Peyer's patch (tissue), 4 donors: Measurements from ENCODE around the gene FBN1. TPM values are rescaled to one million over a fixed set of nuclear protein-coding genes. Genes with fewer than 3 reads are reported as not detected.

Experiments used
- DNase-seq, 3 donors: peaks; one replicate each; pipeline ENCODE4 v3.0.0-alpha.2; 2017 to 2019
- H3K27ac ChIP-seq, 4 donors: fragments of 200-600 bp; sonication (generic); one replicate each; pipeline ENCODE4 v1.5.1; 2016 to 2019
- H3K27me3 ChIP-seq, 2 donors: fragments of 200-600 bp; sonication (generic); one replicate each; pipeline ENCODE4 v1.5.1; 2019
- H3K36me3 ChIP-seq, 3 donors: fragments of 200-600 bp; sonication (generic); one replicate each; pipeline ENCODE4 v1.5.1; 2016 to 2019
- H3K4me1 ChIP-seq, 4 donors: fragments of 200-600 bp; sonication (generic); one replicate each; pipeline ENCODE4 v1.5.1; 2016 to 2019
- H3K4me3 ChIP-seq, 4 donors: fragments of 200-600 bp; sonication (generic); 1 replicate in 3 of 4; 2 replicates in 1 of 4; pipeline ENCODE4 v1.5.1; 2016 to 2019; ENCODE audit warnings: mild to moderate bottlenecking in 1 of 4
- H3K9me3 ChIP-seq, 4 donors: fragments of 200-600 bp; sonication (generic); one replicate each; pipeline ENCODE4 v1.5.1; 2016 to 2019; ENCODE audit warnings: mild to moderate bottlenecking in 1 of 4
- POLR2A ChIP-seq, 2 donors: fragments of 450-650 bp; IDR thresholded peaks; one replicate each; pipeline ENCODE4 v1.5.1; 2017; ENCODE audit warnings: antibody characterized with exemption in 2 of 2, mild to moderate bottlenecking in 2 of 2, moderate library complexity in 2 of 2
- total RNA-seq, 4 donors: library from RNA; depleted of rRNA; stranded (reverse); fragments of >200 nt; gene quantifications; one replicate each; pipeline ENCODE4 v1.1.0, GENCODE V29; 2016
- TF ChIP-seq, protein P1 (sequence below), 6 experiments: fragments of 450-650 bp in 4 of 6; fragments of 200-600 bp in 2 of 6; sonication (generic) in 1 of 6; IDR thresholded peaks; one replicate each; pipeline ENCODE4 v1.5.1; 2017 to 2019; ENCODE audit warnings: antibody characterized with exemption in 6 of 6, mild to moderate bottlenecking in 3 of 6, moderate library complexity in 1 of 6

Gene FBN1
- total RNA-seq, 4 donors from 2014 or later, result 21.4 to 257 (median 60.9) TPM

DNA sequence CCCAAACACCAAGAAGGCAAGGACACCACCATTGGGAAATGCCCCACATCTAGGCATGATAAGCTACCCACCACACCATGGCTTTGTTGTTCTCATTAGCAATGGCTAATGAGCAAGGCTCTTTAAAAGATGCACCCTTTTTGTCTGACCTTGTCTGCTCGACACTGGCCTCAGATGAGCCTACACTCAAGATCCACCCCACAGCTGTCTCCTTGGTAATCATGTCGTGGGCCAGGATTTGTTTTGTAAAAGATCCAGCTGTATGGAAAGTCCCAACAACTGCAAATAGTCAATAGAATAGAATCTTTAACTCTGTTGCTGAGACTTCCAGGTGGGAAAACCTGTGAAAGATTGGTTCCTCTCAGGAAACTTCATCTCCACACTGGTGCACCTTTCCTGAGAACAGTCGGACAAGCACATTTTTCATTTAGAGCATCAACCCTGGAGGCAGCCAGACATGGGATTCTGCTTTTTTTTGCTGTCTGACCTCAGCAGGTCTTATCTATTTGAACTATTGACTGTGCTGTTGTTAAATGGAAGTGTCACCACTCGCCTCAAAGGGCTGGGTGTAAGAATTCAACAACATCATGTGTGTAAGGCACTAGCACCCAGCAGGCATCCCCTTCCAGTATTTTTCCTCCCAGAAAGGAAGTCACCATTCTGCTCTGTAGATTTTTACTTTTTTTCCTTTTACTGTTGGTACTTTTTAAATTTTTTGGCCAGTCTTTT is 278.8 kb downstream of the FBN1 start:
- Histone ChIP-seq H3K27ac (no peak overlapping the region), H3K9me3 (no peaks in the 10 kb centered on the region), H3K27me3 (no peaks in the 10 kb centered on the region), H3K4me1 (no peaks in the 10 kb centered on the region), H3K36me3 (no peaks in the 10 kb centered on the region), H3K4me3 (no peak overlapping the region)
- no peak for DNase-seq
- TF ChIP-seq POLR2A (IDR thresholded peaks at IDR 0.05), result no peak
- TF ChIP-seq, protein P1, sequence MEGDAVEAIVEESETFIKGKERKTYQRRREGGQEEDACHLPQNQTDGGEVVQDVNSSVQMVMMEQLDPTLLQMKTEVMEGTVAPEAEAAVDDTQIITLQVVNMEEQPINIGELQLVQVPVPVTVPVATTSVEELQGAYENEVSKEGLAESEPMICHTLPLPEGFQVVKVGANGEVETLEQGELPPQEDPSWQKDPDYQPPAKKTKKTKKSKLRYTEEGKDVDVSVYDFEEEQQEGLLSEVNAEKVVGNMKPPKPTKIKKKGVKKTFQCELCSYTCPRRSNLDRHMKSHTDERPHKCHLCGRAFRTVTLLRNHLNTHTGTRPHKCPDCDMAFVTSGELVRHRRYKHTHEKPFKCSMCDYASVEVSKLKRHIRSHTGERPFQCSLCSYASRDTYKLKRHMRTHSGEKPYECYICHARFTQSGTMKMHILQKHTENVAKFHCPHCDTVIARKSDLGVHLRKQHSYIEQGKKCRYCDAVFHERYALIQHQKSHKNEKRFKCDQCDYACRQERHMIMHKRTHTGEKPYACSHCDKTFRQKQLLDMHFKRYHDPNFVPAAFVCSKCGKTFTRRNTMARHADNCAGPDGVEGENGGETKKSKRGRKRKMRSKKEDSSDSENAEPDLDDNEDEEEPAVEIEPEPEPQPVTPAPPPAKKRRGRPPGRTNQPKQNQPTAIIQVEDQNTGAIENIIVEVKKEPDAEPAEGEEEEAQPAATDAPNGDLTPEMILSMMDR (IDR thresholded peaks at IDR 0.05), result no peak

DNA sequence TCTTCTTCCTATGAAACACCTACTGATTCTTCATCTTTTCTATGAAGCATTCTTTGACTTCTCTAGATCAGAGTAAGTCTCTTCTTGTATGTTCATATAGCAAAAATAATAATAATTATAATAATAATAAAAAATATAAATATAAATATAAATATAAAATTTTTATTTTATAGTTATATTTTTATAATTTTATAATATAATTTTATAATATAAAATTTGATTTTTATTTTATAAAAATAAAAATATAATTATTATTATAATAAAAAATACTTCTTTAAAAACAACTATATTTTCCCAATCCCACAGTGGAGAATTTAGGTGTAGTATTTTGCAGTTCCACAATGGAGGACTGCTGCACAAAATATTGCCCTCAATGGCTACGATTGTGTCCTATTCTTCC is 279.9 kb downstream of the FBN1 start:
- H3K27ac ChIP-seq, result no peak overlapping the region
- no peaks in the 10 kb centered on the region for H3K36me3 ChIP-seq
- H3K4me1 ChIP-seq, result no peaks in the 10 kb centered on the region
- no peaks in the 10 kb centered on the region for H3K27me3 ChIP-seq
- no peak for DNase-seq
- H3K4me3 ChIP-seq, result no peak overlapping the region
- TF ChIP-seq POLR2A (IDR thresholded peaks at IDR 0.05), result no peak
- TF ChIP-seq, protein P1 (IDR thresholded peaks at IDR 0.05), result no peak
- no peaks in the 10 kb centered on the region for H3K9me3 ChIP-seq

DNA sequence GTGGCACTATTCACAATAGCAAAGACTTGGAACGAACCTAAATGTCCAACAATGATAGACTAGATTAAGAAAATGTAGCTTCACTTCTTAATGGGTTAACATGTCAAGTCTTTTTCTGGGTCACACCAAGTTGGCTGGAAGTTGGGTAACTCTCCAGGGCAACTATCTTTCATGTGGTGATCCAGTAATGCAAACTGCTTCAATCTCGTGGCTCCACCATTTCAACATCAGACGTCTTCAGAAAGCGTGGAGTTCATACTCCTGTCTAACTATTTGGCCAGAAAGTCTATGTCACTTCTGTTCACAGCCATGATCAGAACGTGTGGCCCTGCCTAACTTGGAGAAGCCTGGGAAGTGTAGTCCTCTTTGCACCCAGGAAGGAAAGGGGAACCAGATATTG is 282.0 kb downstream of the FBN1 start:
- H3K4me3 ChIP-seq, result no peak overlapping the region
- TF ChIP-seq, protein P1 (IDR thresholded peaks at IDR 0.05), result no peak
- no peak for TF ChIP-seq POLR2A (IDR thresholded peaks at IDR 0.05)
- H3K9me3 ChIP-seq, result no peaks in the 10 kb centered on the region
- DNase-seq, result no peak
- H3K27ac ChIP-seq, result no peak overlapping the region
- H3K36me3 ChIP-seq, result no peaks in the 10 kb centered on the region
- H3K4me1 ChIP-seq, result no peaks in the 10 kb centered on the region
- H3K27me3 ChIP-seq, result no peaks in the 10 kb centered on the region

DNA sequence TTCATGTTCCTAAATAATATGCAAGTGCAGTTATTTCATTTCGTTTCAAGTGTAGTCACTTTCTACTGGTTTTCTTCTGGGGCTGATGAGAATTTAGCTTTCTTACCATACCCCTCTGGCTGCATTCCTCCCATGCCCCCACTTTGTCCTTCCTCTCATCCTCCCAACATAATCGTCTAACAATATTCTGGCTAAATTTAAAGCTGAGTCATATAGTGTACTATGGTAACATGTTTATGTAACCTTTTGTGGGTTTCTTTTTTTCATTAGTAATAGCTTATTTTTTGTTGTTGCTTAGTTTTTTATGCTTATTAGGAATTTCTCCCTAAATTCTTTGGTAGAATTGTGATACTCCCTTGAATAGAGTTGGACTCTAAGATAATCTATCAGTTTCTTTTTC is 283.8 kb downstream of the FBN1 start:
- Histone ChIP-seq H3K36me3 (no peaks in the 10 kb centered on the region), H3K4me1 (no peaks in the 10 kb centered on the region), H3K4me3 (no peak overlapping the region), H3K27ac (no peak overlapping the region), H3K9me3 (no peaks in the 10 kb centered on the region), H3K27me3 (no peaks in the 10 kb centered on the region)
- TF ChIP-seq, protein P1 (IDR thresholded peaks at IDR 0.05), result no peak
- no peak for TF ChIP-seq POLR2A (IDR thresholded peaks at IDR 0.05)
- no peak for DNase-seq

DNA sequence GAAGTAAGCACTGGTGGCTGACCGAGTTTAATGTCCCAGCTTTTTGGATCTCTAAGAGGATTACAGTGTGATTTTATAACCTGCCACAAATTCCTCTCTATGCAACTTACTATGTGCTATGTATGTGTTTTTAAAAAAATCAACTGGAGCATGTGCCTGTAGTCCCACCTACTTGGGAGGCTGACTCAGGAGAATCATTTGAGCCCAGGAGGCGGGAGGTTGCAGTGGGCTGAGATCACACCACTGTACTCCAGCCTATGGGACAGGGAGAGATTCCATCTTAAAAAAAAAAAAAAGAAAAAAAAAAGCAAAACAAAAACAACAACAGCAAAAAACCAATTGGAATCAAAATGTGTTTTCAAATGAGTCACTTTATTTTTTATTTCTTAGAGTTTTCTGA is 284.7 kb downstream of the FBN1 start:
- Histone ChIP-seq H3K36me3 (no peaks in the 10 kb centered on the region), H3K27me3 (no peaks in the 10 kb centered on the region), H3K4me1 (no peaks in the 10 kb centered on the region), H3K4me3 (no peak overlapping the region), H3K9me3 (no peaks in the 10 kb centered on the region), H3K27ac (no peak overlapping the region)
- TF ChIP-seq, protein P1 (IDR thresholded peaks at IDR 0.05), result no peak
- TF ChIP-seq POLR2A (IDR thresholded peaks at IDR 0.05), result no peak
- no peak for DNase-seq

Other genes with a start within 250 kb of the FBN1 start
- 10 to 100 TPM; 13.7 to 43.7 (median 16.5) TPM for gene CEP152, start 165.4 kb upstream of the FBN1 start, total RNA-seq
- gene EID1, start 232.4 kb upstream of the FBN1 start, total RNA-seq, result 100 to 1,000 TPM in 1 of 4 donors, 10 to 100 TPM in 3; 70.8 to 113 (median 80.6) TPM